ENCODE measurements around the gene RAPGEF2.

The RAPGEF2 gene

GRCh38 chr4:159352609-159353008 is 249.7 kb downstream of the RAPGEF2 start:
- H3K4me3 ChIP-seq (ENCODE audit: insufficient read depth, low read length, poor library complexity, severe bottlenecking), result no peak overlapping the region
- no peaks in the 10 kb centered on the region for H3K79me2 ChIP-seq (ENCODE audit: insufficient read depth, low read length)
- no peaks in the 10 kb centered on the region for H3K9me2 ChIP-seq (replicated peaks; ENCODE audit: insufficient read depth, low read length)
- no peak for TF ChIP-seq EZH2phosphoT487 (conservative IDR thresholded peaks at IDR 0.05; ENCODE audit: low read length)
- TF ChIP-seq, protein P1, sequence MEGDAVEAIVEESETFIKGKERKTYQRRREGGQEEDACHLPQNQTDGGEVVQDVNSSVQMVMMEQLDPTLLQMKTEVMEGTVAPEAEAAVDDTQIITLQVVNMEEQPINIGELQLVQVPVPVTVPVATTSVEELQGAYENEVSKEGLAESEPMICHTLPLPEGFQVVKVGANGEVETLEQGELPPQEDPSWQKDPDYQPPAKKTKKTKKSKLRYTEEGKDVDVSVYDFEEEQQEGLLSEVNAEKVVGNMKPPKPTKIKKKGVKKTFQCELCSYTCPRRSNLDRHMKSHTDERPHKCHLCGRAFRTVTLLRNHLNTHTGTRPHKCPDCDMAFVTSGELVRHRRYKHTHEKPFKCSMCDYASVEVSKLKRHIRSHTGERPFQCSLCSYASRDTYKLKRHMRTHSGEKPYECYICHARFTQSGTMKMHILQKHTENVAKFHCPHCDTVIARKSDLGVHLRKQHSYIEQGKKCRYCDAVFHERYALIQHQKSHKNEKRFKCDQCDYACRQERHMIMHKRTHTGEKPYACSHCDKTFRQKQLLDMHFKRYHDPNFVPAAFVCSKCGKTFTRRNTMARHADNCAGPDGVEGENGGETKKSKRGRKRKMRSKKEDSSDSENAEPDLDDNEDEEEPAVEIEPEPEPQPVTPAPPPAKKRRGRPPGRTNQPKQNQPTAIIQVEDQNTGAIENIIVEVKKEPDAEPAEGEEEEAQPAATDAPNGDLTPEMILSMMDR (IDR thresholded peaks at IDR 0.05; ENCODE audit: insufficient read depth, low read length, poor library complexity, severe bottlenecking), result no peak
- H3K4me2 ChIP-seq (ENCODE audit: low read depth, low read length, poor library complexity, severe bottlenecking), result no peak overlapping the region
- no peaks in the 10 kb centered on the region for H3K9me3 ChIP-seq (ENCODE audit: insufficient read depth, low read length)
- H4K20me1 ChIP-seq (ENCODE audit: low read depth, low read length), result no peaks in the 10 kb centered on the region
- no peaks in the 10 kb centered on the region for H3K27me3 ChIP-seq (ENCODE audit: low read length)
- no peaks in the 10 kb centered on the region for H3F3A ChIP-seq (ENCODE audit: insufficient read depth)
- H3K9ac ChIP-seq (ENCODE audit: low read length), result no peak overlapping the region
- no peak overlapping the region for H2AFZ ChIP-seq (ENCODE audit: low read depth, low read length, severe bottlenecking)
- no peak overlapping the region for H3K27ac ChIP-seq (ENCODE audit: low read depth, low read length)
- H3K36me3 ChIP-seq (ENCODE audit: low read length), result no peaks in the 10 kb centered on the region

DNA sequence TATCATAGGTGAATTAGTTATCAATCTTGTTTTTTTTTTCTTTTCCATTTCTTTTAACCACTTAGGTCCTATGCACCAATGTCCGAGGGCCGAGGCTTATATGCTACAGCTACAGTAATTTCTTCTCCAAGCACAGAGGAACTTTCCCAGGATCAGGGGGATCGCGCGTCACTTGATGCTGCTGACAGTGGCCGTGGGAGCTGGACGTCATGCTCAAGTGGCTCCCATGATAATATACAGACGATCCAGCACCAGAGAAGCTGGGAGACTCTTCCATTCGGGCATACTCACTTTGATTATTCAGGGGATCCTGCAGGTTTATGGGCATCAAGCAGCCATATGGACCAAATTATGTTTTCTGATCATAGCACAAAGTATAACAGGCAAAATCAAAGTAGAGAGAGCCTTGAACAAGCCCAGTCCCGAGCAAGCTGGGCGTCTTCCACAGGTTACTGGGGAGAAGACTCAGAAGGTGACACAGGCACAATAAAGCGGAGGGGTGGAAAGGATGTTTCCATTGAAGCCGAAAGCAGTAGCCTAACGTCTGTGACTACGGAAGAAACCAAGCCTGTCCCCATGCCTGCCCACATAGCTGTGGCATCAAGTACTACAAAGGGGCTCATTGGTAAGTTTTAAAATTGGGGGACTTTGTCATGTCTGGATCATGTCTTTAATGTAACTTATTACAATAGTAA is 250.7 kb downstream of the RAPGEF2 start:
- no peak overlapping the region for H3K27ac ChIP-seq (ENCODE audit: low read depth, low read length)
- no peaks in the 10 kb centered on the region for H4K20me1 ChIP-seq (ENCODE audit: low read depth, low read length)
- H3K27me3 ChIP-seq (ENCODE audit: low read length), result no peaks in the 10 kb centered on the region
- H3K9me2 ChIP-seq (replicated peaks; ENCODE audit: insufficient read depth, low read length), result no peaks in the 10 kb centered on the region
- no peaks in the 10 kb centered on the region for H3K9me3 ChIP-seq (ENCODE audit: insufficient read depth, low read length)
- H3K36me3 ChIP-seq (ENCODE audit: low read length), result no peaks in the 10 kb centered on the region
- no peaks in the 10 kb centered on the region for H3K79me2 ChIP-seq (ENCODE audit: insufficient read depth, low read length)
- no peak for TF ChIP-seq EZH2phosphoT487 (conservative IDR thresholded peaks at IDR 0.05; ENCODE audit: low read length)
- TF ChIP-seq, protein P1 (IDR thresholded peaks at IDR 0.05; ENCODE audit: insufficient read depth, low read length, poor library complexity, severe bottlenecking), result no peak
- H3K4me2 ChIP-seq (ENCODE audit: low read depth, low read length, poor library complexity, severe bottlenecking), result no peak overlapping the region
- no peak overlapping the region for H3K4me3 ChIP-seq (ENCODE audit: insufficient read depth, low read length, poor library complexity, severe bottlenecking)
- H3F3A ChIP-seq (ENCODE audit: insufficient read depth), result no peaks in the 10 kb centered on the region
- no peak overlapping the region for H3K9ac ChIP-seq (ENCODE audit: low read length)
- H2AFZ ChIP-seq (ENCODE audit: low read depth, low read length, severe bottlenecking), result no peak overlapping the region

- Histone ChIP-seq H3K9ac (ENCODE audit: low read length) (no peak overlapping the region), H2AFZ (ENCODE audit: low read depth, low read length, severe bottlenecking) (no peak overlapping the region), H3K4me3 (ENCODE audit: insufficient read depth, low read length, poor library complexity, severe bottlenecking) (no peak overlapping the region), H3K4me2 (ENCODE audit: low read depth, low read length, poor library complexity, severe bottlenecking) (no peak overlapping the region), H3K9me3 (ENCODE audit: insufficient read depth, low read length) (no peaks in the 10 kb centered on the region), H3F3A (ENCODE audit: insufficient read depth) (no peaks in the 10 kb centered on the region), H3K79me2 (ENCODE audit: insufficient read depth, low read length) (no peaks in the 10 kb centered on the region), H3K27me3 (ENCODE audit: low read length) (no peaks in the 10 kb centered on the region), H3K27ac (ENCODE audit: low read depth, low read length) (no peak overlapping the region), H3K36me3 (ENCODE audit: low read length) (no peaks in the 10 kb centered on the region), H4K20me1 (ENCODE audit: low read depth, low read length) (no peaks in the 10 kb centered on the region), H3K9me2 (replicated peaks; ENCODE audit: insufficient read depth, low read length) (no peaks in the 10 kb centered on the region)
- TF ChIP-seq, protein P1 (IDR thresholded peaks at IDR 0.05; ENCODE audit: insufficient read depth, low read length, poor library complexity, severe bottlenecking), result no peak
- no peak for TF ChIP-seq EZH2phosphoT487 (conservative IDR thresholded peaks at IDR 0.05; ENCODE audit: low read length)
Observed at GRCh38 chr4:159355466-159355865, 252.6 kb downstream of the RAPGEF2 start.
